Kidney (tissue), 14 donors: ENCODE data around the gene QRFP. TPM values are rescaled to one million over a fixed set of nuclear protein-coding genes. Genes with fewer than 3 reads are reported as not detected.

Experiments used
- DNase-seq, 5 donors: peaks; one replicate each; pipeline ENCODE4 v3.0.0-alpha.2; 2013 to 2020
- FAIRE-seq: peaks from 2 replicates; lab custom pipeline; 2012; peaks lifted over from hg19 to GRCh38; lab: Jason Lieb, UNC
- H3K27ac ChIP-seq, 2 donors: one replicate each; pipeline ENCODE4 v1.7.0; 2013; ENCODE audit warnings: low read depth in 2 of 2, low read length in 2 of 2, inconsistent platforms in 1 of 2
- H3K27me3 ChIP-seq: one replicate; pipeline ENCODE4 v1.7.1; 2013; ENCODE audit warnings: low read length, inconsistent platforms; ENCODE audit not compliant: control insufficient read depth, insufficient read depth
- H3K36me3 ChIP-seq, 3 donors: one replicate each; pipeline versions ENCODE4 v1.7.0 to v1.7.1; 2013; ENCODE audit warnings: low read length in 3 of 3, control low read depth in 1 of 3, inconsistent platforms in 1 of 3; ENCODE audit not compliant: insufficient read depth in 3 of 3, control insufficient read depth in 2 of 3
- H3K4me1 ChIP-seq, 3 donors: one replicate each; pipeline versions ENCODE4 v1.7.0 to v1.7.1; 2013; ENCODE audit warnings: low read length in 3 of 3, inconsistent platforms in 1 of 3, low read depth in 1 of 3; ENCODE audit not compliant: control insufficient read depth in 2 of 3, insufficient read depth in 2 of 3
- H3K4me3 ChIP-seq, 3 donors: one replicate each; pipeline versions ENCODE4 v1.7.0 to v1.8.1; 2013; ENCODE audit warnings: low read length in 3 of 3, control low read depth in 1 of 3, inconsistent platforms in 1 of 3
- H3K9ac ChIP-seq, 3 donors: one replicate each; pipeline versions ENCODE4 v1.7.0 to v1.7.1; 2013; ENCODE audit warnings: low read length in 3 of 3, control low read depth in 1 of 3, inconsistent platforms in 1 of 3
- H3K9me3 ChIP-seq, 3 donors: one replicate each; pipeline versions ENCODE4 v1.7.0 to v1.7.1; 2013; ENCODE audit warnings: low read length in 3 of 3, control low read depth in 1 of 3, inconsistent platforms in 1 of 3; ENCODE audit not compliant: control insufficient read depth in 2 of 3, insufficient read depth in 1 of 3
- intact Hi-C: fragments of 100-400 bp; cut with DNase I; formaldehyde crosslinking; loops from one replicate; pipeline ENCODE4 v1.11.1; 2022
- polyA plus RNA-seq: library from polyadenylated mRNA; stranded (reverse); fragments of 350-450 nt; fragmentation: Illumina TruSeq; extraction: RNeasy Lipid Tissue Mini Kit (QIAGEN cat#74804); gene quantifications from one replicate; pipeline ENCODE4 v1.2.3, GENCODE V29; 2014; ENCODE audit warnings: low read depth, low replicate concordance; ENCODE audit not compliant: insufficient read depth
- total RNA-seq: library from RNA; stranded (reverse); fragmentation: NEBNext Ultra II Directional; extraction: Animal tissue kit (Norgen Biotek cat#: 25700); gene quantifications from one replicate; pipeline ENCODE4 v1.2.1, GENCODE V29; 2021
- TF ChIP-seq, protein P1 (sequence below): IDR thresholded peaks from 3 replicates; pipeline ENCODE4 v1.5.1; 2012; ENCODE audit warnings: mild to moderate bottlenecking, moderate library complexity, borderline replicate concordance; ENCODE audit not compliant: insufficient read depth; ENCODE audit errors: extremely low read depth
- donor health status: control.
- donor health status: control.
- donor health status: control.
- donor health status: control.
- donor health status: control.
- donor health status: DM: yes; HTN: yes; CAD: no.
- donor health status: Normal renal cell carcinoma (clear cell type).

Gene QRFP
- total and polyA plus RNA-seq, 2 donors from 2014 or later: not detected

DNA sequence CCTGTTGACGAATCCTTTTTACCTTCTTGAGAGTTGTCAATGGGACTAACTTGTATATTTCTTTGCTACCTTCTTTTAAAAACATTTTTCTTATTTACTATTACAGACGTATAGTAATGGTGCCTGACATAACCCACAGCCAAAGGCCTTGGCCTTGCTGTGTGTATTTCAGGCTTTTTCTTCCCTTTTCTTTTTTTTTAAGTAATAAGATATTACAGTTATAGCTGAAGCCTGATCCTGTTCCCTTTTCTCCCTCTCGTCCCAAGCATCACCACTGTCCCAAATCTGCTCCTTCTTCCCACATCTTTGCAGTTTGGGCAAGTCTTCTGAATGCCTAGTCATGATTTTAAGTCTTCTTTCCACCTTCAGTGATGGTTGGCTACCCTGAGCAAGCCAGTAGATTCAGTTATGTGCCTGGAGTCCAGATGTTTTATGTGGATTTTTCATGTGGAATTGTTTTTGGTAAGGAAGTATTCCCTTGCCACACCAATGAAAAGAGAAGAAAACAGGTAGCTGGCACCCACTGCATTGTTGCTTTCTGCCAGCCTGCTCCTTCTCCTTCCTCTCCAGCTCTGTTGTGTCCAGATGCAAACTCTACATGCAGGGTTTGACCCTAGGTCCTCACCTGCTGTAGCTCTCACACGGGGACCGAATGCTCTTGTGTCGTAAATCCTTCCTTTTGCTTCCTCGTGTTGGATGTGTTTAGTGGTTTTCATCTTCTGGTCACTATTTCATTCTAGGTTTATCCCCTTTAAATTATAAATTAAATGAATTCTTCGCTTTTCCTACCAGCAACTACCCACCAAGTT, 35.0 kb downstream of the QRFP start:
- Histone ChIP-seq H3K4me3 (no peak overlapping the region), H3K9ac (no peak overlapping the region), H3K9me3 (no peaks in the 10 kb centered on the region), H3K36me3 (peaks cover 0 to 14% (median 8%) of the 10 kb centered on the region in 3 donors), H3K4me1 (peaks cover 0 to 25% (median 2%) of the 10 kb centered on the region in 3 donors), H3K27me3 (no peaks in the 10 kb centered on the region), H3K27ac (no peak overlapping the region)
- DNase-seq (no peak), FAIRE-seq (no peak)
- TF ChIP-seq, protein P1, sequence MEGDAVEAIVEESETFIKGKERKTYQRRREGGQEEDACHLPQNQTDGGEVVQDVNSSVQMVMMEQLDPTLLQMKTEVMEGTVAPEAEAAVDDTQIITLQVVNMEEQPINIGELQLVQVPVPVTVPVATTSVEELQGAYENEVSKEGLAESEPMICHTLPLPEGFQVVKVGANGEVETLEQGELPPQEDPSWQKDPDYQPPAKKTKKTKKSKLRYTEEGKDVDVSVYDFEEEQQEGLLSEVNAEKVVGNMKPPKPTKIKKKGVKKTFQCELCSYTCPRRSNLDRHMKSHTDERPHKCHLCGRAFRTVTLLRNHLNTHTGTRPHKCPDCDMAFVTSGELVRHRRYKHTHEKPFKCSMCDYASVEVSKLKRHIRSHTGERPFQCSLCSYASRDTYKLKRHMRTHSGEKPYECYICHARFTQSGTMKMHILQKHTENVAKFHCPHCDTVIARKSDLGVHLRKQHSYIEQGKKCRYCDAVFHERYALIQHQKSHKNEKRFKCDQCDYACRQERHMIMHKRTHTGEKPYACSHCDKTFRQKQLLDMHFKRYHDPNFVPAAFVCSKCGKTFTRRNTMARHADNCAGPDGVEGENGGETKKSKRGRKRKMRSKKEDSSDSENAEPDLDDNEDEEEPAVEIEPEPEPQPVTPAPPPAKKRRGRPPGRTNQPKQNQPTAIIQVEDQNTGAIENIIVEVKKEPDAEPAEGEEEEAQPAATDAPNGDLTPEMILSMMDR: no peak
- intact Hi-C loops: loop anchor here (5.0 to 10.0 kb wide), 2 partner anchors 87 to 149 kb away; no protein-coding TSS in a partner anchor

DNA sequence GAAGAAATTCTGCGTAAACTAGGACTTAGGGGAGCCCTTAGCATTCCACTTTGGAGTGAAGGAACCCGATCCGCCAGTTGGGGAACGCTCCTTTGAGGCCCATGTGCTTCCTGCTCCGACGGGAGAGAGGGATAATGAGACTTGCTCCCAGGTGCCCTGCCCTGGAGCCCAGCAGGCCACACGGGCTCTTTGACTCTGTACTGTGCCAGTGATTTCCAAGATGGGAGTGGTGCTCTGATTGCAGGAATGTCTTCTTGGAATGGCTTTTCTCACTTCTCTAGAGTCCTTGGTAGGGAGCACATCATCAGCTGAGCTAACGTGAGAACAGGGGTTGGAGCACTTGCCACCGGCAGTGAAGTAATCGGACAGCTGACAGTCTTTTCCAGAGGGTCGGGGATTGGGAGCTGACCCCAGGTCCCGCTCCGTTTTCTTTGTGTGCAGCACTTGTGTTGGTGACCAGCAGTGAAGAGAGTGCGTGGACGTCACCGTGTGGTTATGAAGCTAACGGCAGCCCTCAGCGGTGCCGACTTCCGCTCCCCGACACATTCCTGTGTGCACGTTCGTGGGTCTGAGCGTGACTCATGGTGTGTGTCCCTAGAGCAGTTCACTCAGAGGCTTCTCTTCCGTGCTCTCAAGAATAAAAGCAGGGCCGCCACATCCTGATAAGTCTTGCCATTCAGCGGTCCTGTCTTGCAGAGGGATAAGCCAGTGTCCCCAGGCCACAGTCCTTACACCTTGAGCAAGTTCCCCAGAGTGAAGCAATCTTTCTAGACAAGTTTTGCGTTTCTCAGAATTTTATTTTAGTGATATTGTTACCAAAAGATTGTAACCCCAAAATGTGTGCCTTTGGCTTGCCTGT, 35.9 kb downstream of the QRFP start:
- intact Hi-C loops: loop anchor here (5.0 to 10.0 kb wide), 2 partner anchors 86 to 148 kb away; no protein-coding TSS in a partner anchor
- peak overlapping the region; percentile 8 to 32 for H3K27ac ChIP-seq
- H3K4me3 ChIP-seq: no peak overlapping the region
- peaks cover 0 to 25% (median 2%) of the 10 kb centered on the region in 3 donors for H3K4me1 ChIP-seq
- no peaks in the 10 kb centered on the region for H3K27me3 ChIP-seq
- TF ChIP-seq, protein P1: peak; percentile 72
- DNase-seq: peak; percentile 78 to 95 (median 84)
- peak overlapping the region in 1 of 3 donors; percentile 43 for H3K9ac ChIP-seq
- FAIRE-seq: no peak
- no peaks in the 10 kb centered on the region for H3K9me3 ChIP-seq
- peaks cover 2 to 17% (median 11%) of the 10 kb centered on the region in 3 donors for H3K36me3 ChIP-seq

DNA sequence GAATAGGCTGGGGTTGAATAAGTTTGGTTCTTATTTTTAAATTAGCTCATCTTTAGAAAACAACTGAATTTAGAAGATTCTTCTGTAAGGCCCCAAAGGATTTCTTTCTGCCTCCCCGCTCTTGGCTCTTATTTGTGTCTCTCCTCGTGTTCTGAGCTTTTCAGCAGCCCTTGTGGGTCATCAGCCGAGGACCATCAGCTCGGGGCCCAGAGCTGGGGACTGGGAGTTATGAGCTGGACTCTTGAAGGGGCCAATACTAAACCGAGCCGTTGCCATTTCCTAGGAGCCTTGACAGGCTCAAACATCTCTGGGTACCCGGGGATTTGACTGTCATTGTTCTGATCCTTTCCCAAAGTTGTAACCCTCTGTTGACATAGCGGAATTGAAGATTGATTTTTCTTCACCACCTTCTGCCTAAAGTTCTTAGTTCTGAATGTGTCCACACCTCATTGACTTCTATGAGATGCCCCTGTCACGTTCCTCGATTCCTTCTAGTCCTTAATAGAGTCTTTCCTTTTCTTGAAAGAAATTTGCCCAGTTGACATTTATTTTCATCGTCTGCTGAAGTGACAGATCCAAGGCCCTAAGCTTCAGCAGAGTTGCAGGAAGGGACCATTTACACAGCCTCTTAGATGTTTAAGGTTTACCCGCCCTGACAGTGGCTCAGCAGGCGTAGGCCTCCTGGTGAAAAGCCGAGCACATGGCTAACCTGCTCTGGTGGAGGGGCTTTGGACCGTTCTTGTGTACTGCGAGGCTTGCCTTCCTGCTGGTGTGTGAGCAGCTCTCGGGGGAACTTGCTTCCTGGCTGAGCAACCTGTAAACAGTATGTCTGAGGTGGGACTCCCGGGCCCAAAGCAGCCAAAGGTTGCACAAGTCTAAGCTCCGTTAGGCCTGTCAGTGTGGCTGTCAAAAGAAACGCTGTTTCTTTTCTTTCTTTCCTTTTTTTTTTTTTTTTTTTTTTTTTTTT, 37.6 kb downstream of the QRFP start:
- H3K27me3 ChIP-seq: no peaks in the 10 kb centered on the region
- intact Hi-C loops: no loop called here
- DNase-seq: peak in 1 of 5 donors; percentile 32
- TF ChIP-seq, protein P1: no peak
- H3K9me3 ChIP-seq: no peaks in the 10 kb centered on the region
- H3K4me1 ChIP-seq: peaks cover 0 to 25% (median 2%) of the 10 kb centered on the region in 3 donors
- no peak overlapping the region for H3K27ac ChIP-seq
- no peak overlapping the region for H3K9ac ChIP-seq
- no peak overlapping the region for H3K4me3 ChIP-seq
- H3K36me3 ChIP-seq: peaks cover 16 to 19% (median 17%) of the 10 kb centered on the region in 3 donors
- no peak for FAIRE-seq
